IMR-90 (cell line): ENCODE results near the gene RPH3AL. TPM values are rescaled to one million over a fixed set of nuclear protein-coding genes. Genes with fewer than 3 reads are reported as not detected.

Experiments used
- ATAC-seq: fragments of 200-7000 bp; cut with Tn5 transposase; 2 replicates; pipeline ENCODE4 v1.9.1; 2020; ENCODE audit warnings: low read depth, mild to moderate bottlenecking, moderate library complexity
- BruUV-seq: library from RNA; stranded (reverse); fragments of 400-500 nt; replicated peaks from 2 replicates; lab custom pipeline; 2021; lab: Mats Ljungman, UMichigan
- CTCF ChIA-PET: fragments of 300-600 bp; formaldehyde crosslinking; extraction: SDS; loops from one replicate; lab custom pipeline; 2021; ENCODE audit warnings: antibody characterized with exemption; lab: Yijun Ruan, JAX
- POLR2A ChIA-PET: fragments of 300-600 bp; sonication (Branson Sonifier 250); formaldehyde crosslinking; loops from one replicate; lab custom pipeline; 2022; ENCODE audit warnings: antibody characterized with exemption; ENCODE audit not compliant: unreplicated experiment; lab: Charles Lee
- DNase-seq: peaks from one replicate; pipeline ENCODE4 v3.0.0; 2013
- H2AFZ ChIP-seq: replicated peaks from 2 replicates; pipeline ENCODE3; 2013; ENCODE audit warnings: low read length, mild to moderate bottlenecking; ENCODE audit not compliant: poor library complexity
- H2AK5ac ChIP-seq: 2 replicates; pipeline ENCODE4 v1.6.1; 2013; ENCODE audit warnings: low read depth, low read length, inconsistent platforms
- H2AK9ac ChIP-seq: replicated peaks from 2 replicates; pipeline ENCODE3; 2013; ENCODE audit warnings: mild to moderate bottlenecking, low read depth, low read length, moderate library complexity; ENCODE audit not compliant: poor library complexity
- H2BK120ac ChIP-seq: 2 replicates; pipeline ENCODE4 v1.6.1; 2013; ENCODE audit warnings: low read depth, low read length, inconsistent platforms
- H2BK15ac ChIP-seq: 3 replicates; pipeline ENCODE4 v1.6.1; 2013; ENCODE audit warnings: low read depth, low read length, inconsistent platforms
- H2BK20ac ChIP-seq: 2 replicates; pipeline ENCODE4 v1.6.1; 2013; ENCODE audit warnings: low read depth, mild to moderate bottlenecking, inconsistent platforms, low read length, moderate library complexity
- H2BK5ac ChIP-seq: 2 replicates; pipeline ENCODE4 v1.6.1; 2013; ENCODE audit warnings: mild to moderate bottlenecking, low read depth, low read length, inconsistent platforms; ENCODE audit not compliant: poor library complexity, severe bottlenecking
- H3K14ac ChIP-seq: replicated peaks from 2 replicates; pipeline ENCODE4 v1.6.1; 2013; ENCODE audit warnings: low read depth, low read length, inconsistent platforms
- H3K18ac ChIP-seq: 2 replicates; pipeline ENCODE4 v1.6.1; 2013; ENCODE audit warnings: low read depth, low read length, control low read depth
- H3K23ac ChIP-seq: 2 replicates; pipeline ENCODE4 v1.6.1; 2013; ENCODE audit warnings: low read depth, low read length, inconsistent platforms
- H3K27ac ChIP-seq: 2 replicates; pipeline ENCODE4 v1.5.1; 2013; ENCODE audit warnings: mild to moderate bottlenecking, control low read depth, low read length; ENCODE audit not compliant: insufficient read depth
- H3K27me3 ChIP-seq: 2 replicates; pipeline ENCODE4 v1.6.1; 2013; ENCODE audit warnings: low read length; ENCODE audit not compliant: control insufficient read depth, insufficient read depth
- H3K36me3 ChIP-seq: 2 replicates; pipeline ENCODE4 v1.6.1; 2013; ENCODE audit warnings: low read length, mixed read lengths; ENCODE audit not compliant: control insufficient read depth, insufficient read depth
- H3K4ac ChIP-seq: 2 replicates; pipeline ENCODE4 v1.6.1; 2013; ENCODE audit warnings: low read depth, low read length, inconsistent platforms
- H3K4me1 ChIP-seq: 2 replicates; pipeline ENCODE4 v1.6.1; 2013; ENCODE audit warnings: low read length, mixed read lengths; ENCODE audit not compliant: control insufficient read depth, insufficient read depth
- H3K4me2 ChIP-seq: 2 replicates; pipeline ENCODE4 v1.6.1; 2013; ENCODE audit warnings: low read depth, mild to moderate bottlenecking, control low read depth, low read length, moderate library complexity
- H3K4me3 ChIP-seq: 2 replicates; pipeline ENCODE4 v1.5.1; 2013; ENCODE audit warnings: low read depth, mild to moderate bottlenecking, control low read depth, low read length, moderate library complexity; ENCODE audit not compliant: insufficient read depth
- H3K56ac ChIP-seq: 2 replicates; pipeline ENCODE4 v1.6.1; 2013; ENCODE audit warnings: low read length, inconsistent platforms; ENCODE audit not compliant: insufficient read depth; ENCODE audit errors: extremely low read depth
- H3K79me1 ChIP-seq, 2 experiments: 2 replicates each; pipeline ENCODE4 v1.6.1; 2013; ENCODE audit warnings: low read length in 2 of 2, inconsistent platforms in 1 of 2, low read depth in 1 of 2
- H3K9ac ChIP-seq: 2 replicates; pipeline ENCODE4 v1.6.1; 2013; ENCODE audit warnings: low read depth, low read length, control low read depth
- H3K9me1 ChIP-seq: 2 replicates; pipeline ENCODE4 v1.6.1; 2013; ENCODE audit warnings: low read length, inconsistent platforms; ENCODE audit not compliant: insufficient read depth
- H3K9me3 ChIP-seq: 2 replicates; pipeline ENCODE4 v1.6.1; 2013; ENCODE audit warnings: low read length; ENCODE audit not compliant: control insufficient read depth, insufficient read depth
- H4K20me1 ChIP-seq: 2 replicates; pipeline ENCODE4 v1.6.1; 2013; ENCODE audit warnings: low read length, inconsistent platforms; ENCODE audit not compliant: insufficient read depth
- H4K5ac ChIP-seq: 2 replicates; pipeline ENCODE4 v1.6.1; 2013; ENCODE audit warnings: mild to moderate bottlenecking, low read depth, low read length, control low read depth
- H4K8ac ChIP-seq, 2 experiments: 2 replicates each; pipeline ENCODE4 v1.6.1; 2013; ENCODE audit warnings: low read depth in 2 of 2, low read length in 2 of 2, control low read depth in 1 of 2, inconsistent platforms in 1 of 2
- H4K91ac ChIP-seq: 2 replicates; pipeline ENCODE4 v1.6.1; 2013; ENCODE audit warnings: low read depth, low read length, inconsistent platforms; ENCODE audit not compliant: insufficient read depth
- CHD1 ChIP-seq: IDR thresholded peaks from 2 replicates; pipeline ENCODE4 v1.6.1; 2012; ENCODE audit warnings: low read depth, low read length, improper control_type of control experiment
- FOS ChIP-seq: fragments of 150-350 bp; IDR thresholded peaks from 2 replicates; pipeline ENCODE4 v1.6.1; 2016; ENCODE audit warnings: low read depth, low read length
- MXI1 ChIP-seq: IDR thresholded peaks from 2 replicates; pipeline ENCODE4 v1.6.1; 2012; ENCODE audit warnings: low read depth, mild to moderate bottlenecking, low read length, moderate library complexity, borderline replicate concordance
- NFE2L2 ChIP-seq: fragments of 150-350 bp; IDR thresholded peaks from 2 replicates; pipeline ENCODE4 v1.6.1; 2016; ENCODE audit warnings: low read depth, mild to moderate bottlenecking, low read length
- SMC3 ChIP-seq: fragments of 150-350 bp; IDR thresholded peaks from 2 replicates; pipeline ENCODE4 v1.6.1; 2016; ENCODE audit warnings: low read depth, mild to moderate bottlenecking, antibody characterized with exemption, low read length, moderate library complexity
- WGBS, 2 experiments: methylation state at CpG; one replicate each; pipeline versions ENCODE4 v1.1.5 to v1.1.7; 2013; ENCODE audit warnings: missing lambda C conversion rate in 2 of 2; ENCODE audit not compliant: insufficient read length in 1 of 2; ENCODE audit errors: extremely low coverage in 2 of 2; 5-methylcytosine and 5-hydroxymethylcytosine counted together
- dilution Hi-C: fragments of 300-500 bp; cut with HindIII; formaldehyde crosslinking; loops from one replicate; pipeline ENCODE4 v1.14.3; 2018; ENCODE audit warnings: low sequenced_read_pairs; ENCODE audit not compliant: unreplicated experiment
- in situ Hi-C: fragments of 300-500 bp; cut with MboI; formaldehyde crosslinking; loops from 3 replicates; pipeline ENCODE4 v1.14.3; 2019; ENCODE audit warnings: low sequenced_read_pairs, inconsistent platforms, mixed read lengths
- intact Hi-C: fragments of 100-400 bp; cut with micrococcal nuclease; formaldehyde crosslinking; loops from 2 replicates; pipeline ENCODE4 v1.10.0; 2022
- polyA plus RNA-seq, 3 experiments: library from polyadenylated mRNA; depleted of rRNA; stranded (reverse); fragments of >200 nt; gene quantifications; 2 replicates each; pipeline ENCODE4 v1.2.3, GENCODE V29; 2012; ENCODE audit warnings: low replicate concordance in 1 of 3
- total RNA-seq: library from RNA; depleted of rRNA; stranded (reverse); fragments of >200 nt; gene quantifications from 2 replicates; pipeline ENCODE4 v1.2.3, GENCODE V29; 2012

Gene RPH3AL
- total and polyA plus RNA-seq, 2 of the 4 experiments (the other 2 are of a cell fraction): 1.8 to 2.5 TPM

- no peak for TF ChIP-seq SMC3
Measured at GRCh38 chr17:180381-181244, 172.0 kb downstream of the RPH3AL start (continued).

- no peaks in the 10 kb centered on the region for H3K9me1 ChIP-seq
- peaks cover 68% of the 10 kb centered on the region for H3K27me3 ChIP-seq
- no peaks in the 10 kb centered on the region for H3K79me1 ChIP-seq
- no peak overlapping the region for H2BK15ac ChIP-seq
- no peak overlapping the region for H3K18ac ChIP-seq
- H4K91ac ChIP-seq: no peak overlapping the region
- no peaks in the 10 kb centered on the region for H4K20me1 ChIP-seq
- no peak overlapping the region for H3K27ac ChIP-seq
- no peak overlapping the region for H2BK20ac ChIP-seq
- no peak for DNase-seq
- H3K9me3 ChIP-seq: no peaks in the 10 kb centered on the region
- no peak for ATAC-seq
- no peaks in the 10 kb centered on the region for H3K36me3 ChIP-seq
- no peak overlapping the region for H2BK120ac ChIP-seq
- WGBS, 2 experiments: 30% methylated on average over 4 of the region's 32 CpGs; no CpG with 5 or more reads in 1 of the 2 experiments
- no peak overlapping the region for H4K5ac ChIP-seq
- H3K4ac ChIP-seq: no peak overlapping the region
- intact Hi-C loops: no loop called here
- H3K56ac ChIP-seq: no peak overlapping the region
- no peak overlapping the region for H2AK5ac ChIP-seq
- CTCF ChIA-PET: no interaction called here
- BruUV-seq: no TSS peak
- no peak overlapping the region for H2BK5ac ChIP-seq
- no peaks in the 10 kb centered on the region for H3K4me1 ChIP-seq
- no peak overlapping the region for H3K9ac ChIP-seq
- no peak overlapping the region for H3K4me3 ChIP-seq
- TF ChIP-seq CHD1: no peak
- no peak for TF ChIP-seq MXI1
- TF ChIP-seq NFE2L2: no peak
- TF ChIP-seq FOS: no peak
- no peak overlapping the region for H3K23ac ChIP-seq
- no peak overlapping the region for H2AK9ac ChIP-seq
- no peak overlapping the region for H4K8ac ChIP-seq
- no peak overlapping the region for H3K4me2 ChIP-seq
- POLR2A ChIA-PET: no interaction called here
- dilution Hi-C loops: no loop called here
- H2AFZ ChIP-seq: no peak overlapping the region
- H3K14ac ChIP-seq: no peak overlapping the region
- in situ Hi-C loops: no loop called here
Measured at GRCh38 chr17:179781-180380, 172.7 kb downstream of the RPH3AL start.
